Trophoblast cell (in vitro differentiated cells and primary cell): ENCODE measurements around the gene MAPKAPK2. TPM values are rescaled to one million over a fixed set of nuclear protein-coding genes. Genes with fewer than 3 reads are reported as not detected.
A peak's percentile ranks its signal among the peaks of the same experiment; 100 is the strongest.

Source experiments
- DNase-seq, 2 donors: peaks; one replicate each; pipeline ENCODE4 v3.0.0-alpha.2; 2016
- H2AFZ ChIP-seq: 2 replicates; pipeline ENCODE4 v1.6.1; 2013; ENCODE audit warnings: low read length, moderate library complexity, mild to moderate bottlenecking; ENCODE audit not compliant: insufficient read depth, poor library complexity
- H2AK5ac ChIP-seq: 2 replicates; pipeline ENCODE4 v1.6.1; 2013; ENCODE audit warnings: mild to moderate bottlenecking, low read length
- H2BK120ac ChIP-seq: 2 replicates; pipeline ENCODE4 v1.6.1; 2013; ENCODE audit warnings: low read length, mild to moderate bottlenecking, moderate library complexity; ENCODE audit not compliant: insufficient read depth, poor library complexity
- H2BK12ac ChIP-seq: 2 replicates; pipeline ENCODE4 v1.6.1; 2013; ENCODE audit warnings: mild to moderate bottlenecking, low read length, moderate library complexity
- H2BK5ac ChIP-seq: 2 replicates; pipeline ENCODE4 v1.6.1; 2013; ENCODE audit warnings: low read length, low read depth, moderate library complexity, mild to moderate bottlenecking; ENCODE audit not compliant: poor library complexity
- H3K14ac ChIP-seq: 2 replicates; pipeline ENCODE4 v1.6.1; 2013; ENCODE audit warnings: mild to moderate bottlenecking, low read length
- H3K18ac ChIP-seq: 2 replicates; pipeline ENCODE4 v1.6.1; 2013; ENCODE audit warnings: mild to moderate bottlenecking, low read length
- H3K23ac ChIP-seq: 2 replicates; pipeline ENCODE4 v1.6.1; 2013; ENCODE audit warnings: low read length
- H3K27ac ChIP-seq: 2 replicates; pipeline ENCODE4 v1.5.1; 2013; ENCODE audit warnings: low read depth, mild to moderate bottlenecking, inconsistent platforms, low read length, moderate library complexity
- H3K27me3 ChIP-seq: 2 replicates; pipeline ENCODE4 v1.6.1; 2013; ENCODE audit warnings: inconsistent platforms, mild to moderate bottlenecking, low read length, moderate library complexity; ENCODE audit not compliant: insufficient read depth
- H3K36me3 ChIP-seq, 2 experiments: 1 replicate in 1 of 2; 2 replicates in 1 of 2; pipeline ENCODE4 v1.6.1; 2013; ENCODE audit warnings: low read length in 2 of 2, mild to moderate bottlenecking in 2 of 2, moderate library complexity in 1 of 2; ENCODE audit not compliant: insufficient read depth in 2 of 2, control insufficient read depth in 1 of 2
- H3K4ac ChIP-seq: 2 replicates; pipeline ENCODE4 v1.6.1; 2013; ENCODE audit warnings: low read depth, mild to moderate bottlenecking, low read length, moderate library complexity
- H3K4me1 ChIP-seq, 2 experiments: 1 replicate in 1 of 2; 2 replicates in 1 of 2; pipeline ENCODE4 v1.6.1; 2013; ENCODE audit warnings: low read length in 2 of 2, mild to moderate bottlenecking in 2 of 2, moderate library complexity in 1 of 2; ENCODE audit not compliant: insufficient read depth in 2 of 2, control insufficient read depth in 1 of 2
- H3K4me2 ChIP-seq: 2 replicates; pipeline ENCODE4 v1.6.1; 2013; ENCODE audit warnings: inconsistent platforms, mild to moderate bottlenecking, low read length, moderate library complexity
- H3K4me3 ChIP-seq: 2 replicates; pipeline ENCODE4 v1.5.1; 2013; ENCODE audit warnings: mild to moderate bottlenecking, low read depth, low read length, inconsistent platforms
- H3K79me1 ChIP-seq: one replicate; pipeline ENCODE4 v1.6.1; 2013; ENCODE audit warnings: low read length
- H3K79me2 ChIP-seq: 2 replicates; pipeline ENCODE4 v1.6.1; 2013; ENCODE audit warnings: low read length, mild to moderate bottlenecking; ENCODE audit not compliant: control insufficient read depth, insufficient read depth, poor library complexity
- H3K9ac ChIP-seq: 2 replicates; pipeline ENCODE4 v1.6.1; 2013; ENCODE audit warnings: mild to moderate bottlenecking, low read length
- H3K9me3 ChIP-seq: 2 replicates; pipeline ENCODE4 v1.6.1; 2013; ENCODE audit warnings: low read depth, mild to moderate bottlenecking, control low read depth, inconsistent platforms, low read length; ENCODE audit not compliant: insufficient read depth
- H4K12ac ChIP-seq: 2 replicates; pipeline ENCODE4 v1.6.1; 2013; ENCODE audit warnings: low read depth, mild to moderate bottlenecking, low read length, moderate library complexity
- H4K8ac ChIP-seq: 2 replicates; pipeline ENCODE4 v1.6.1; 2013; ENCODE audit warnings: low read depth, mild to moderate bottlenecking, low read length, moderate library complexity
- H4K91ac ChIP-seq: one replicate; pipeline ENCODE4 v1.6.1; 2013; ENCODE audit warnings: low read depth, mild to moderate bottlenecking, low read length, moderate library complexity
- WGBS: extraction: QIAGEN DNeasy Blood & Tissue Kit; methylation state at CpG from one replicate; pipeline ENCODE4 v1.1.7; 2013; ENCODE audit warnings: missing lambda C conversion rate; ENCODE audit not compliant: insufficient read length, insufficient coverage; ENCODE audit errors: extremely low coverage; 5-methylcytosine and 5-hydroxymethylcytosine counted together
- polyA plus RNA-seq: library from polyadenylated mRNA; stranded (reverse); fragments of 200-250 nt; gene quantifications from 2 replicates; pipeline ENCODE4 v1.2.3, GENCODE V29; 2013

Gene MAPKAPK2
- 41.7 and 41.9 TPM in 2 replicates for polyA plus RNA-seq

GRCh38 chr1:206684478-206685333, at the start of gene MAPKAPK2:
MAPKAPK2 (plus strand) TSS chr1:206684905; CDS start chr1:206685230, 325 bp downstream.
- H3K4me3 ChIP-seq, result peak within 1 kb of the TSS; percentile 81
- no CpG with 5 or more reads among the region's 82 CpGs for WGBS
- H2BK12ac ChIP-seq, result peak within 1 kb of the TSS; percentile 61
- H2BK5ac ChIP-seq, result peak within 1 kb of the TSS; percentile 81
- H3K4me1 ChIP-seq, result peaks cover 6 to 18% of the 10 kb centered on the region in 2 experiments
- H4K12ac ChIP-seq, result peak within 1 kb of the TSS; percentile 76
- peak within 1 kb of the TSS; percentile 92 for H3K9ac ChIP-seq
- peak within 1 kb of the TSS; percentile 77 for H3K27ac ChIP-seq
- peak within 1 kb of the TSS; percentile 49 for H2AFZ ChIP-seq
- peak within 1 kb of the TSS; percentile 91 for H3K14ac ChIP-seq
- H3K4me2 ChIP-seq, result peak within 1 kb of the TSS; percentile 89
- H2BK120ac ChIP-seq, result peak within 1 kb of the TSS; percentile 64
- no peaks in the 10 kb centered on the region for H3K9me3 ChIP-seq
- no peaks in the 10 kb centered on the region for H3K36me3 ChIP-seq
- peaks cover 15% of the 10 kb centered on the region for H3K79me2 ChIP-seq
- H3K23ac ChIP-seq, result no peak within 1 kb of the TSS
- H3K79me1 ChIP-seq, result peaks cover 6% of the 10 kb centered on the region
- peak; percentile 51 to 65 for DNase-seq
- H4K8ac ChIP-seq, result peak within 1 kb of the TSS; percentile 58
- H2AK5ac ChIP-seq, result no peak within 1 kb of the TSS
- peaks cover 4% of the 10 kb centered on the region for H3K27me3 ChIP-seq
- H4K91ac ChIP-seq, result peak within 1 kb of the TSS; percentile 76
- H3K4ac ChIP-seq, result peak within 1 kb of the TSS; percentile 92
- H3K18ac ChIP-seq, result peak within 1 kb of the TSS; percentile 78

DNA sequence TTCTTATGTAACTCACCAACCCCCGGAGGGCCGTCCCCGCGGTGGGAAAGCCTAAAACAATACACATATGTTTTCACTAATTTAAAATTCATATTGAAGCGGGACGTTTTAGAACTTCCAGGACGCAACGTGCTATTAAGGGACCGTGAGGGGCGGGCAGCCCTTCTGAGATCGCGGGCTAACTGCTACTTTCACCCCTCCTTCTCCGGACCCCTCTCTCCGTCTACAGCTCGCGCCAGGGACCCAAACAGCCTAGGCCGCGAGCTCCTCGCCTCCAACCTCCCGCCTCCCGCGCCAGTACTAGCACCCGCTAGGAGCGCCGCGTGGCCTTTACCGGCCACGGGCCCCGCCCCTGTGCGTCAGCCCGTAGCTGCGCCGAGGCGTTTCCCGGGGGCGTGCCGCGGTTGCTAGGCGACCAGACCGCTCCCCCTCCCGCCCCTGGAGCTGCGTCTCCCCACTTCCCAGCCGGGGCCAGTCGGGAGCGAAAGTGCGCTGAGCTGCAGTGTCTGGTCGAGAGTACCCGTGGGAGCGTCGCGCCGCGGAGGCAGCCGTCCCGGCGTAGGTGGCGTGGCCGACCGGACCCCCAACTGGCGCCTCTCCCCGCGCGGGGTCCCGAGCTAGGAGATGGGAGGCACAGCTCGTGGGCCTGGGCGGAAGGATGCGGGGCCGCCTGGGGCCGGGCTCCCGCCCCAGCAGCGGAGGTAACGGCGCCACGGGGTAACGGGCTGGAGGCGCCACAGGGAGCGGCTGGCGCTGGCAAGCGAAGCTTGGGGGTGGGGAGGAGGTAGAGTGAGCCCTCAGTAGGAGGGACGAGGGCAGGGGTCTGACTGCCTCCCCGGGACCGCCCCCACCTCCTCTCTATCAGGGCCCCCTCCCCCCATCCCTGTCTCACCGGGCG, 49.4 kb upstream of the MAPKAPK2 start, which contains the start of gene DYRK3:
TSS of gene DYRK3 (plus strand) at position 457 of the 898 bp plus-strand sequence. CDS start at position 625, 168 bp downstream.
- H3K27me3 ChIP-seq, result peaks cover 4% of the 10 kb centered on the region

GRCh38 chr1:206635978-206636345, 48.7 kb upstream of the MAPKAPK2 start:
- no CpG with 5 or more reads among the region's 14 CpGs for WGBS
- no peak for DNase-seq

More for the DNA sequence above, 49.4 kb upstream of the MAPKAPK2 start, which contains the start of gene DYRK3:
- no peak within 1 kb of the TSS for H3K4ac ChIP-seq
- H2BK12ac ChIP-seq, result no peak within 1 kb of the TSS
- peaks cover 3 to 5% of the 10 kb centered on the region in 2 experiments for H3K4me1 ChIP-seq
- H3K23ac ChIP-seq, result no peak within 1 kb of the TSS
- H2BK120ac ChIP-seq, result no peak within 1 kb of the TSS
- peak; percentile 73 to 88 for DNase-seq
- H3K9me3 ChIP-seq, result no peaks in the 10 kb centered on the region
- H3K79me2 ChIP-seq, result peaks cover 1% of the 10 kb centered on the region
- no peak within 1 kb of the TSS for H3K14ac ChIP-seq
- peak within 1 kb of the TSS; percentile 80 for H3K4me3 ChIP-seq
- peak within 1 kb of the TSS; percentile 68 for H4K8ac ChIP-seq
- H2BK5ac ChIP-seq, result no peak within 1 kb of the TSS
- peak within 1 kb of the TSS; percentile 77 for H2AFZ ChIP-seq
- peak within 1 kb of the TSS; percentile 42 for H4K91ac ChIP-seq
- peaks cover 2% of the 10 kb centered on the region for H3K79me1 ChIP-seq
- no peak within 1 kb of the TSS for H3K18ac ChIP-seq
- H3K9ac ChIP-seq, result peak within 1 kb of the TSS; percentile 62
- H4K12ac ChIP-seq, result peak within 1 kb of the TSS; percentile 65
- WGBS, result no CpG with 5 or more reads among the region's 84 CpGs
- H3K36me3 ChIP-seq, result no peaks in the 10 kb centered on the region
- no peak within 1 kb of the TSS for H2AK5ac ChIP-seq
- H3K4me2 ChIP-seq, result peak within 1 kb of the TSS; percentile 99
- H3K27ac ChIP-seq, result no peak within 1 kb of the TSS

GRCh38 chr1:206636671-206637070, 48.0 kb upstream of the MAPKAPK2 start:
- no peak overlapping the region for H3K27ac ChIP-seq
- WGBS, result no CpG with 5 or more reads among the region's 4 CpGs

More at GRCh38 chr1:206635978-206636345, 48.7 kb upstream of the MAPKAPK2 start:
- Histone ChIP-seq H3K27me3 (peaks cover 4% of the 10 kb centered on the region), H3K79me2 (peaks cover 1% of the 10 kb centered on the region), H3K4me3 (no peak overlapping the region), H3K27ac (no peak overlapping the region), H3K23ac (no peak overlapping the region), H3K36me3 (no peaks in the 10 kb centered on the region), H4K12ac (no peak overlapping the region), H2BK12ac (no peak overlapping the region), H3K4ac (no peak overlapping the region), H3K18ac (no peak overlapping the region), H2AK5ac (no peak overlapping the region), H3K9me3 (no peaks in the 10 kb centered on the region), H3K4me2 (peak overlapping the region; percentile 99), H2AFZ (no peak overlapping the region), H2BK5ac (no peak overlapping the region), H4K91ac (no peak overlapping the region), H2BK120ac (no peak overlapping the region), H4K8ac (no peak overlapping the region), H3K14ac (no peak overlapping the region), H3K9ac (no peak overlapping the region), H3K79me1 (peaks cover 2% of the 10 kb centered on the region), H3K4me1 (peaks cover 3 to 5% of the 10 kb centered on the region in 2 experiments)

More at GRCh38 chr1:206636671-206637070, 48.0 kb upstream of the MAPKAPK2 start:
- H4K8ac ChIP-seq, result no peak overlapping the region
- peaks cover 1% of the 10 kb centered on the region for H3K79me2 ChIP-seq
- no peak overlapping the region for H3K18ac ChIP-seq
- H2AK5ac ChIP-seq, result no peak overlapping the region
- H2BK5ac ChIP-seq, result no peak overlapping the region
- H3K14ac ChIP-seq, result no peak overlapping the region
- peaks cover 3 to 5% of the 10 kb centered on the region in 2 experiments for H3K4me1 ChIP-seq
- no peak overlapping the region for H3K4me3 ChIP-seq
- no peak overlapping the region for H4K91ac ChIP-seq
- H3K4ac ChIP-seq, result no peak overlapping the region
- H3K9me3 ChIP-seq, result no peaks in the 10 kb centered on the region
- H3K79me1 ChIP-seq, result peaks cover 2% of the 10 kb centered on the region
- no peak for DNase-seq
- H3K36me3 ChIP-seq, result no peaks in the 10 kb centered on the region
- H3K4me2 ChIP-seq, result no peak overlapping the region
- H4K12ac ChIP-seq, result no peak overlapping the region
- H3K9ac ChIP-seq, result no peak overlapping the region
- H2BK12ac ChIP-seq, result no peak overlapping the region
- H2BK120ac ChIP-seq, result no peak overlapping the region
- peaks cover 4% of the 10 kb centered on the region for H3K27me3 ChIP-seq
- no peak overlapping the region for H3K23ac ChIP-seq
- no peak overlapping the region for H2AFZ ChIP-seq
